ENCODE data around the gene STX18. TPM values are rescaled to one million over a fixed set of nuclear protein-coding genes. Genes with fewer than 3 reads are reported as not detected.

The STX18 gene
- total RNA-seq, 1 experiment from 2014 or later: 18.5 TPM

DNA sequence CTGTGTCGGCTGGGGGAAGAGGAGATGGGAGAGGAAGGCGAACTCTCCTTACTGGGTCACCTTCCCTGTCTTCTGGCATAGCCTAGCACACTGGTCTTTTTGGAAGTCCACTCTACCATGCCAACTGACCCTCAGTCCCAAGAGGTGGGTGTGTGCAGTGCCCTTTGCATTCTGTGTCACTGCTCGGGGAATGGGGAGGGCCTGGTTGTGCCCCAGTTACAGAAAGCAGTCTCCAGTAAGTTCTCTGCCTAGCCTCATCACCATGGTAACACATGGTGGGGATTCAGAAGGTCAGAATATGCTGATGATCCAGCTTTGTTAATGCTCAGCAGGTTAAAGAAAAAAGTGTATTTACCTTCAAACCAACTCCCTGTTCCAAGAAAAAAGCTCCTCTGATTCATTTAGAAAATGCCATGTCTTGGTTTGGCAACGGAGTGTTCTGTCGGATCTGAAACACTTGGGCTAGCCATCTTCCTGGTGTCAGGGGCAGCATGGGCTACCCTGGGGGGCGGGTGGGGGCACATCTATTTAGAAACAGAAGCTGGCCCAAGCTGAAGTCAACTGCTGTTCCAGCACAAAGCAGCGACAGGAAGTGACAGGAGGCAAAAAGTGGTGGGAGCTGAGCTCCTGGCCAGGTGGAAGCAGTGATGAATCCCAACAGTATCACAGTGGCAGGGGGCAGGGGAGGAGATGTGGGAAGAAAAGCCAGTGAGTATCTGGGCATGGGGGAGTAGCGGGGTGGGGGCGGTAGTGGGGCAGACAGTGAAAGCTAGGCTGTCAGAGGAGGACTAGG lies 117.9 kb downstream of the STX18 start:
- Histone ChIP-seq H3K4me1 (ENCODE audit: control insufficient read depth in 1 of 2, insufficient read depth in 2 of 2, low read length in 2 of 2) (peaks cover 0 to 20% of the 10 kb centered on the region in 2 experiments; a peak in 1 of 4 replicates), H3K36me3 (ENCODE audit: control insufficient read depth in 1 of 2, insufficient read depth in 2 of 2, low read length in 2 of 2) (peaks cover 6 to 7% of the 10 kb centered on the region in 2 experiments; a peak in 2 of 4 replicates), H3K27ac (ENCODE audit: low read depth, low read length) (no peak overlapping the region), H3K9me3 (ENCODE audit: control insufficient read depth in 1 of 2, insufficient read depth in 1 of 2, low read depth in 1 of 2, low read length in 2 of 2) (no peaks in the 10 kb centered on the region), H3K9me2 (ENCODE audit: insufficient read depth) (no peaks in the 10 kb centered on the region), H4K20me1 (ENCODE audit: insufficient read depth) (no peaks in the 10 kb centered on the region), H3K4me3 (replicated peaks in 1 of 2; ENCODE audit: low read depth in 1 of 2, low read length in 2 of 2) (no peak overlapping the region), H3K4me2 (ENCODE audit: low read length) (no peak overlapping the region), H3K79me2 (ENCODE audit: insufficient read depth, low read length) (no peaks in the 10 kb centered on the region), H3K27me3 (ENCODE audit: insufficient read depth, low read length) (no peaks in the 10 kb centered on the region), H2AFZ (ENCODE audit: low read depth, low read length, poor library complexity, severe bottlenecking) (no peak overlapping the region), H3K9ac (ENCODE audit: low read length) (no peak overlapping the region)
- POLR2A ChIA-PET: no interaction called here
- TF ChIP-seq CEBPB (IDR thresholded peaks at IDR 0.05; ENCODE audit: low read depth): no peak
- TF ChIP-seq, protein P1, sequence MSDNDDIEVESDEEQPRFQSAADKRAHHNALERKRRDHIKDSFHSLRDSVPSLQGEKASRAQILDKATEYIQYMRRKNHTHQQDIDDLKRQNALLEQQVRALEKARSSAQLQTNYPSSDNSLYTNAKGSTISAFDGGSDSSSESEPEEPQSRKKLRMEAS (IDR thresholded peaks at IDR 0.05): no peak
- no peak for TF ChIP-seq EZH2phosphoT487 (IDR thresholded peaks at IDR 0.05; ENCODE audit: borderline replicate concordance)
- TF ChIP-seq SIN3A (IDR thresholded peaks at IDR 0.05; ENCODE audit: low read depth): no peak
- no peak for TF ChIP-seq YY1 (IDR thresholded peaks at IDR 0.05; ENCODE audit: extremely low read depth, insufficient replicate concordance, low read depth, low read length)
- TF ChIP-seq POLR2A (IDR thresholded peaks at IDR 0.05; ENCODE audit: borderline replicate concordance, extremely low read depth, insufficient read depth, insufficient read length): no peak
- no peak for TF ChIP-seq SRF (IDR thresholded peaks at IDR 0.05; ENCODE audit: low read depth)
- no peak for TF ChIP-seq POLR2AphosphoS5 (IDR thresholded peaks at IDR 0.05; ENCODE audit: low read depth, low read length)
- no peak for TF ChIP-seq JUND (IDR thresholded peaks at IDR 0.05)
- CTCF ChIA-PET: no interaction called here
- RAD21 ChIA-PET (ENCODE audit: low non-redundant PET in 1 of 2, low total read pairs in 2 of 2, uncharacterized antibody in 2 of 2, unreplicated experiment in 2 of 2): no interaction called here
- ATAC-seq (no peak), DNase-seq (ENCODE audit: low read depth, low spot score) (no peak)
- no TSS peak for BruUV-seq (replicated peaks)
- intact Hi-C loops (cut with micrococcal nuclease): no loop called here

DNA sequence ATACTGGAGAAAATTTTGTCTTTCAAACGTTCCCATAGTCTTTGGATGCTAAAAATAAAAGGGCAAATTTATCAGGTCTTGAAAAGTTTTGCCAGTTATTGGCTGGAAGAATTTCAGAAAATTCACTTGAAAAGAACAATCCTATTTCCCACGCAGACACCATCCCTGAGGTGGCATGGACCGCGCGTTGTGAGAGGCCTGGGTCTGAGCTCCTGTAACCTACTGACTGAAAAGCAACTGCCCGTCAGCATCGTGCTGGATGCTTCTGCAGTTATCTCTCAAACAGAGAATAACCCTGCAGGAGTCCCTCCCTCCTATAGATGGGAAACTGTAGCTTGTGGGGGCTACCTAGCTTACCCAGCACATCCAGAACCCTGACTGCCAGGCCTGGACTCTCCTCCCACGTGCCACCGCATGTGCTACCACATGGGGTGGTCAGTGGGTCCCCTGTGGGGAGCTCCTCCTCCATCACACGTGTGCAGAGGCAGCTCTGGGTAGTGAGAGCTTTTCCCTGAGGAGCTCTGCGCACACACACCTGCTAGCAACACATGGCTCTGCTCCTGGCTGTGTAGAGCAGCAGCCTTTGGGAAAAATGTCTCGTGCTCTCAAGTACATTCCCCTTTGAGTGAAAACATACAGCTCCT lies 118.9 kb downstream of the STX18 start:
- Histone ChIP-seq H3K27me3 (ENCODE audit: insufficient read depth, low read length) (no peaks in the 10 kb centered on the region), H4K20me1 (ENCODE audit: insufficient read depth) (no peaks in the 10 kb centered on the region), H3K4me1 (ENCODE audit: control insufficient read depth in 1 of 2, insufficient read depth in 2 of 2, low read length in 2 of 2) (peaks cover 0 to 16% of the 10 kb centered on the region in 2 experiments; a peak in 1 of 4 replicates), H3K27ac (ENCODE audit: low read depth, low read length) (no peak overlapping the region), H3K36me3 (ENCODE audit: control insufficient read depth in 1 of 2, insufficient read depth in 2 of 2, low read length in 2 of 2) (peaks cover 6 to 8% of the 10 kb centered on the region in 2 experiments; a peak in 1 of 4 replicates), H3K9me2 (ENCODE audit: insufficient read depth) (no peaks in the 10 kb centered on the region), H3K9ac (ENCODE audit: low read length) (no peak overlapping the region), H3K9me3 (ENCODE audit: control insufficient read depth in 1 of 2, insufficient read depth in 1 of 2, low read depth in 1 of 2, low read length in 2 of 2) (no peaks in the 10 kb centered on the region), H3K4me2 (ENCODE audit: low read length) (no peak overlapping the region), H2AFZ (ENCODE audit: low read depth, low read length, poor library complexity, severe bottlenecking) (no peak overlapping the region), H3K4me3 (replicated peaks in 1 of 2; ENCODE audit: low read depth in 1 of 2, low read length in 2 of 2) (no peak overlapping the region), H3K79me2 (ENCODE audit: insufficient read depth, low read length) (no peaks in the 10 kb centered on the region)
- intact Hi-C loops (cut with micrococcal nuclease): no loop called here
- POLR2A ChIA-PET: no interaction called here
- no peak for ATAC-seq
- RAD21 ChIA-PET (ENCODE audit: low non-redundant PET in 1 of 2, low total read pairs in 2 of 2, uncharacterized antibody in 2 of 2, unreplicated experiment in 2 of 2): no interaction called here
- no peak for DNase-seq (ENCODE audit: low read depth, low spot score)
- CTCF ChIA-PET: no interaction called here
- no TSS peak for BruUV-seq (replicated peaks)
- TF ChIP-seq EZH2 (IDR thresholded peaks at IDR 0.05): no peak
- TF ChIP-seq JUND (IDR thresholded peaks at IDR 0.05): no peak
- TF ChIP-seq, protein P1 (IDR thresholded peaks at IDR 0.05): no peak
- TF ChIP-seq YY1 (IDR thresholded peaks at IDR 0.05; ENCODE audit: extremely low read depth, insufficient replicate concordance, low read depth, low read length): no peak
- no peak for TF ChIP-seq RAD21 (IDR thresholded peaks at IDR 0.05; ENCODE audit: low read depth)
- no peak for TF ChIP-seq ELF1 (IDR thresholded peaks at IDR 0.05; ENCODE audit: borderline replicate concordance, low read depth)
- TF ChIP-seq CEBPB (IDR thresholded peaks at IDR 0.05; ENCODE audit: low read depth): no peak
- TF ChIP-seq, protein P2, sequence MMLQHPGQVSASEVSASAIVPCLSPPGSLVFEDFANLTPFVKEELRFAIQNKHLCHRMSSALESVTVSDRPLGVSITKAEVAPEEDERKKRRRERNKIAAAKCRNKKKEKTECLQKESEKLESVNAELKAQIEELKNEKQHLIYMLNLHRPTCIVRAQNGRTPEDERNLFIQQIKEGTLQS (IDR thresholded peaks at IDR 0.05): no peak
- no peak for TF ChIP-seq SP1 (IDR thresholded peaks at IDR 0.05; ENCODE audit: low read depth)
- TF ChIP-seq EGR1 (IDR thresholded peaks at IDR 0.05; ENCODE audit: low read depth): no peak
- TF ChIP-seq POLR2AphosphoS5 (IDR thresholded peaks at IDR 0.05; ENCODE audit: low read depth, low read length): no peak
- TF ChIP-seq EZH2phosphoT487 (IDR thresholded peaks at IDR 0.05; ENCODE audit: borderline replicate concordance): no peak
- TF ChIP-seq POLR2A (IDR thresholded peaks at IDR 0.05; ENCODE audit: borderline replicate concordance, extremely low read depth, insufficient read depth, insufficient read length): no peak
- no peak for TF ChIP-seq CTCF (IDR thresholded peaks at IDR 0.05 in 2 of 3, conservative IDR thresholded peaks at IDR 0.05 in 1 of 3; ENCODE audit: borderline replicate concordance in 1 of 3, insufficient read depth in 1 of 3, low read depth in 2 of 3, low read length in 2 of 3)
- TF ChIP-seq ZNF274 (IDR thresholded peaks at IDR 0.05; ENCODE audit: low read depth, low read length): no peak
